Loucy (cell line): ENCODE data around the gene CRYGS.

Experiments
- H2AFZ ChIP-seq: fragments of 200-600 bp; sonication (generic); 2 replicates; pipeline ENCODE4 v1.6.0; 2016; ENCODE audit warnings: antibody characterized with exemption, mild to moderate bottlenecking, low read length, moderate library complexity
- H3F3A ChIP-seq: fragments of 200-600 bp; 2 replicates; pipeline ENCODE4 v1.6.0; 2016; ENCODE audit warnings: antibody characterized with exemption, low read depth, mild to moderate bottlenecking
- H3K27me3 ChIP-seq: fragments of 200-600 bp; sonication (generic); 2 replicates; pipeline ENCODE4 v1.6.1; 2014; ENCODE audit warnings: low read length, mild to moderate bottlenecking; ENCODE audit not compliant: insufficient read depth, poor library complexity, severe bottlenecking
- H3K36me3 ChIP-seq: fragments of 200-600 bp; sonication (generic); 2 replicates; pipeline ENCODE4 v1.6.1; 2016; ENCODE audit warnings: low read length; ENCODE audit not compliant: insufficient read depth
- H3K4me1 ChIP-seq: fragments of 200-600 bp; sonication (generic); 2 replicates; pipeline ENCODE4 v1.5.1; 2014; ENCODE audit warnings: low read length, mild to moderate bottlenecking; ENCODE audit not compliant: insufficient read depth, poor library complexity, severe bottlenecking
- H3K4me2 ChIP-seq: fragments of 200-600 bp; sonication (generic); 2 replicates; pipeline ENCODE4 v1.6.0; 2014; ENCODE audit warnings: antibody characterized with exemption, low read length, low read depth, mild to moderate bottlenecking; ENCODE audit not compliant: poor library complexity, severe bottlenecking
- H3K4me3 ChIP-seq: fragments of 200-600 bp; sonication (generic); 2 replicates; pipeline ENCODE4 v1.5.1; 2014; ENCODE audit warnings: low read length, mild to moderate bottlenecking, mixed read lengths; ENCODE audit not compliant: poor library complexity, severe bottlenecking
- H3K79me2 ChIP-seq: fragments of 200-600 bp; sonication (generic); 2 replicates; pipeline ENCODE4 v1.6.1; 2014; ENCODE audit warnings: low read length; ENCODE audit not compliant: insufficient read depth
- H3K9ac ChIP-seq: fragments of 200-600 bp; sonication (generic); 2 replicates; pipeline ENCODE4 v1.6.0; 2014; ENCODE audit warnings: mild to moderate bottlenecking, low read depth, low read length, moderate library complexity; ENCODE audit not compliant: poor library complexity, severe bottlenecking
- H3K9me2 ChIP-seq: fragments of 200-600 bp; sonication (generic); replicated peaks from 2 replicates; pipeline ENCODE4 v1.6.1; 2016; ENCODE audit warnings: low read depth, low read length, mixed read lengths
- H3K9me3 ChIP-seq: fragments of 200-600 bp; sonication (generic); 2 replicates; pipeline ENCODE4 v1.6.1; 2014; ENCODE audit warnings: mild to moderate bottlenecking, antibody characterized with exemption, low read length, low read depth; ENCODE audit not compliant: insufficient read depth
- H4K20me1 ChIP-seq: fragments of 200-600 bp; sonication (generic); 2 replicates; pipeline ENCODE4 v1.6.0; 2014; ENCODE audit warnings: antibody characterized with exemption, low read length, mild to moderate bottlenecking; ENCODE audit not compliant: insufficient read depth, poor library complexity, severe bottlenecking
- CTCF ChIP-seq: fragments of 200-600 bp; sonication (generic); conservative IDR thresholded peaks from 2 replicates; pipeline ENCODE4 v1.5.1; 2014; ENCODE audit warnings: mild to moderate bottlenecking, antibody characterized with exemption, low read length
- EZH2phosphoT487 ChIP-seq: fragments of 200-600 bp; IDR thresholded peaks from 2 replicates; pipeline ENCODE4 v1.6.1; 2018; ENCODE audit warnings: antibody characterized with exemption, mild to moderate bottlenecking, moderate library complexity, borderline replicate concordance

The CRYGS gene

DNA sequence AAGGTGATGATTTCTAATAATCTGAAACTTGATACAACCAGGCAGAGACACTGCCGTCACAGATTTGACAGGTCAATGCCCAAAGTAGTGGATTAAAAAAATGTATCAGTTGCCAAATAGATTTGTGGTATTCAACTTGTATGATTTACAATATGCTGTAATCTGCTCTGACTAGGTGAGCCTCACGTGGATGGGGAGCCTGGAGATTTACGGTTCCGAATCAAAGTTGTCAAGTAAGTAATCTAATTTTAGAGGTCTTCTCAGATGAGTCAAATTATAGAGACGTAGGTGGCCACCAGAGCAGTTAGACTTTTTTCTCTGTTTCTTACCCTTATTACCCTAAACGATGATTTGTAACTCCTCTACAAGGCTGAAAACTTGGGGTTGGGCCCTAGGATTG lies 38.4 kb upstream of the CRYGS start:
- H3K36me3 ChIP-seq: peaks cover 86% of the 10 kb centered on the region
- no peak overlapping the region for H3K4me3 ChIP-seq
- no peak overlapping the region for H3K9ac ChIP-seq
- no peaks in the 10 kb centered on the region for H3K9me3 ChIP-seq
- H3F3A ChIP-seq: no peaks in the 10 kb centered on the region
- H3K27me3 ChIP-seq: no peaks in the 10 kb centered on the region
- no peaks in the 10 kb centered on the region for H3K4me1 ChIP-seq
- H3K4me2 ChIP-seq: no peak overlapping the region
- H3K79me2 ChIP-seq: peaks cover 19% of the 10 kb centered on the region
- H4K20me1 ChIP-seq: peaks cover 12% of the 10 kb centered on the region
- H2AFZ ChIP-seq: no peak overlapping the region
- TF ChIP-seq EZH2phosphoT487 (no peak), CTCF (no peak)
- no peaks in the 10 kb centered on the region for H3K9me2 ChIP-seq

GRCh38 chr3:186580785-186581184 lies 36.6 kb upstream of the CRYGS start:
- H2AFZ ChIP-seq: no peak overlapping the region
- no peaks in the 10 kb centered on the region for H3K27me3 ChIP-seq
- no peak overlapping the region for H3K4me3 ChIP-seq
- peaks cover 17% of the 10 kb centered on the region for H4K20me1 ChIP-seq
- TF ChIP-seq CTCF (no peak), EZH2phosphoT487 (no peak)
- H3K36me3 ChIP-seq: peaks cover 99% of the 10 kb centered on the region
- H3K9me3 ChIP-seq: no peaks in the 10 kb centered on the region
- no peaks in the 10 kb centered on the region for H3K9me2 ChIP-seq
- H3K9ac ChIP-seq: no peak overlapping the region
- no peaks in the 10 kb centered on the region for H3F3A ChIP-seq
- H3K4me2 ChIP-seq: no peak overlapping the region
- H3K4me1 ChIP-seq: peaks cover 10% of the 10 kb centered on the region
- peaks cover 33% of the 10 kb centered on the region for H3K79me2 ChIP-seq

DNA sequence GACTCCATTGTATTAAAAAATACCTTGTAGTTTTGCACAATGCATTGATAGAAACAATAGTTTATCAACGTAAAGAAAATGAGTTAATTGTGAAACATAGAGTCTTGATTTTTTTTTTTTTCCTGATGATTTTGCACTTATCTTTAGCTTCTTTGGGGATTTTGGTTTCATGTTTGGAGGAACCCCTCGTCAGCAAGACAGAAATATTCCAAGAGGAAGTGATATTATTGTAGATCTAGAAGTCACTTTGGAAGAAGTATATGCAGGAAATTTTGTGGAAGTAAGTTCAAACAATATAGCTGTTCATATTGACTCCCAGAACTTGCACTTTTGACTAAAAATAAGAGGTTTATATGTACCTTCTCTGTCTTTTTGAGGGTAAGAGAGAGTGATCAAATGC lies 33.3 kb upstream of the CRYGS start:
- peak overlapping the region; percentile 16 for H3K9ac ChIP-seq
- H3K4me1 ChIP-seq: peaks cover 32% of the 10 kb centered on the region
- peaks cover 42% of the 10 kb centered on the region for H4K20me1 ChIP-seq
- peak overlapping the region; percentile 97 for H3K4me2 ChIP-seq
- H3K9me2 ChIP-seq: no peaks in the 10 kb centered on the region
- H3K27me3 ChIP-seq: no peaks in the 10 kb centered on the region
- H3K4me3 ChIP-seq: peak overlapping the region; percentile 32
- TF ChIP-seq EZH2phosphoT487: no peak
- no peaks in the 10 kb centered on the region for H3K9me3 ChIP-seq
- no peaks in the 10 kb centered on the region for H3F3A ChIP-seq
- H2AFZ ChIP-seq: no peak overlapping the region
- peaks cover 95% of the 10 kb centered on the region for H3K36me3 ChIP-seq
- H3K79me2 ChIP-seq: peaks cover 66% of the 10 kb centered on the region

GRCh38 chr3:186571644-186572013 lies 27.4 kb upstream of the CRYGS start:
- H3F3A ChIP-seq: no peaks in the 10 kb centered on the region
- no peaks in the 10 kb centered on the region for H3K9me2 ChIP-seq
- peak overlapping the region; percentile 93 for H3K4me3 ChIP-seq
- no peaks in the 10 kb centered on the region for H3K9me3 ChIP-seq
- H3K4me1 ChIP-seq: peaks cover 46% of the 10 kb centered on the region
- peak overlapping the region; percentile 91 for H3K9ac ChIP-seq
- H3K27me3 ChIP-seq: no peaks in the 10 kb centered on the region
- H3K79me2 ChIP-seq: peaks cover 81% of the 10 kb centered on the region
- no peak overlapping the region for H2AFZ ChIP-seq
- peak overlapping the region; percentile 97 for H3K4me2 ChIP-seq
- peaks cover 41% of the 10 kb centered on the region for H4K20me1 ChIP-seq
- TF ChIP-seq EZH2phosphoT487 (no peak), CTCF (no peak)
- peaks cover 39% of the 10 kb centered on the region for H3K36me3 ChIP-seq
